K562 (cell line): ENCODE measurements around the gene FLAD1.
"Not testable (repeated sequence)": the region's sequence is repeated elsewhere in the genome, so short reads cannot be mapped to it uniquely, and the experiment has no call there.

ENCODE experiments used
- CBX5 ChIP-seq: IDR thresholded peaks from 2 replicates; pipeline ENCODE4 v1.6.1; 2014; ENCODE audit warnings: low read depth, borderline replicate concordance
- CXXC5 ChIP-seq: fragments of 250-450 bp; sonication (Bioruptor Pico); IDR thresholded peaks from 2 replicates; pipeline ENCODE4 v1.8.0; 2022; ENCODE audit warnings: inconsistent platforms, mild to moderate bottlenecking, moderate library complexity
- HMGXB4 ChIP-seq: sonication (generic); formaldehyde crosslinking; IDR thresholded peaks from 2 replicates; pipeline ENCODE4 v1.8.1; 2023; ENCODE audit warnings: mild to moderate bottlenecking, missing genetic modification reagents
- HNRNPH1 ChIP-seq: fragments of 200-400 bp; formaldehyde crosslinking; optimal IDR thresholded peaks from 2 replicates; pipeline ENCODE3; 2017; ENCODE audit warnings: low read depth, mild to moderate bottlenecking, low read length, moderate library complexity
- HOMEZ ChIP-seq: fragments of 250-450 bp; sonication (Bioruptor Pico); IDR thresholded peaks from 2 replicates; pipeline ENCODE4 v1.4.0; 2020; ENCODE audit warnings: mild to moderate bottlenecking, moderate library complexity
- MED1 ChIP-seq: sonication (generic); formaldehyde crosslinking; IDR thresholded peaks from 2 replicates; pipeline ENCODE4 v1.8.1; 2023; ENCODE audit warnings: missing genetic modification reagents, borderline replicate concordance
- MEIS2 ChIP-seq: fragments of 450-650 bp; IDR thresholded peaks from 2 replicates; pipeline ENCODE4 v1.6.1; 2014; ENCODE audit warnings: mild to moderate bottlenecking; ENCODE audit not compliant: partially characterized antibody
- NR1H2 ChIP-seq: sonication (generic); formaldehyde crosslinking; IDR thresholded peaks from 2 replicates; pipeline ENCODE4 v1.4.0; 2020; ENCODE audit warnings: mild to moderate bottlenecking, missing genetic modification reagents
- POLR2A ChIP-seq: fragments of 450-650 bp; conservative IDR thresholded peaks from 2 replicates; pipeline ENCODE4 v1.6.1; 2016
- POLR2H ChIP-seq: IDR thresholded peaks from 2 replicates; pipeline ENCODE4 v1.6.1; 2016; ENCODE audit warnings: missing genetic modification characterization, low read depth, mild to moderate bottlenecking, control low read depth, missing compliant biosample characterization, moderate library complexity
- SMAD3 ChIP-seq: fragments of 450-650 bp; formaldehyde crosslinking; conservative IDR thresholded peaks from 2 replicates; pipeline ENCODE4 v1.4.0; 2020; ENCODE audit warnings: mild to moderate bottlenecking
- ZC3H4 ChIP-seq: sonication (generic); formaldehyde crosslinking; IDR thresholded peaks from 2 replicates; pipeline ENCODE4 v1.9.0; 2021; ENCODE audit warnings: missing genetic modification reagents, borderline replicate concordance
- ZMIZ1 ChIP-seq, 2 experiments: fragments of 150-350 bp in 1 of 2; IDR thresholded peaks; 2 replicates each; pipeline ENCODE4 v1.6.1; 2012 to 2016; ENCODE audit warnings: low read depth in 2 of 2, low read length in 2 of 2, mild to moderate bottlenecking in 1 of 2, moderate library complexity in 1 of 2

GRCh38 chr1:154986736-154987135, 3.6 kb downstream of the FLAD1 start:
- not testable (repeated sequence) for TF ChIP-seq HOMEZ (CRISPR knock-in tag); ZMIZ1 (IDR thresholded peaks at IDR 0.05; ENCODE audit: low read depth in 2 of 2, low read length in 2 of 2); SMAD3 (CRISPR knock-in tag); CBX5; MEIS2; HNRNPH1; NR1H2 (CRISPR knock-in tag); POLR2A; POLR2H (tag); HMGXB4 (CRISPR knock-in tag); ZC3H4; CXXC5; MED1
